Esophagus squamous epithelium (tissue), 4 donors: ENCODE data around the gene CD247.

Source experiments
- CTCF ChIP-seq, 6 experiments: fragments of 450-650 bp in 4 of 6; fragments of 200-600 bp in 2 of 6; sonication (generic) in 2 of 6; IDR thresholded peaks; one replicate each; pipeline ENCODE4 v1.5.1; 2016 to 2019; ENCODE audit warnings: antibody characterized with exemption in 6 of 6, mild to moderate bottlenecking in 4 of 6, moderate library complexity in 4 of 6
- POLR2A ChIP-seq, 4 donors: fragments of 450-650 bp; IDR thresholded peaks; one replicate each; pipeline ENCODE4 v1.6.1; 2017; ENCODE audit warnings: antibody characterized with exemption in 4 of 4, mild to moderate bottlenecking in 4 of 4, moderate library complexity in 3 of 4

DNA sequence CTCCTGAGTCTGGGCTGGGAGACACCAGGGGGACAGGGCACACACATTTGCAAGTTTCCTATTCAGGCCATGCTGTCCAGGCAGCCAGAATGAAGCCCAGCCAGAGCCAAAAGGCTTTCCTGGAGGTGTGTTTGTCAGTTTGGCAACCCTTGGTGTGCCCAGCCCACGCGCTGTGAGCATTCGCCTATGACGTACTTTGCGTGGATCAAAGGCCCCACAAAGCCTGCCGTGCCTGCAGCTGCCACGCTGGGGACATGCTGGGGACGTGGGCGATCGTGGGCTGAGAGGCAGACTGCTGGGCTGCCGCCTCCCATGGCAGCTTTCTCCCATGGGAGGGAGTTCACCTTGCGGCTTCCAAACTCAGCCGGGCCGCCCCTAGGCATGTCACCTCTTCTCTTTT lies 57.5 kb downstream of the CD247 start:
- no peak for TF ChIP-seq POLR2A (IDR thresholded peaks at IDR 0.05)
- TF ChIP-seq CTCF (IDR thresholded peaks at IDR 0.05) = no peak
